ENCODE data around the gene SNTG2. TPM values are rescaled to one million over a fixed set of nuclear protein-coding genes. Genes with fewer than 3 reads are reported as not detected.
"Not testable (repeated sequence)": the region's sequence is repeated elsewhere in the genome, so short reads cannot be mapped to it uniquely, and the experiment has no call there.

Gene SNTG2
- total RNA-seq, 1 donor from 2014 or later = 11.8 TPM

- Histone ChIP-seq H3K27me3 (no peaks in the 10 kb centered on the region), H3K36me3 (no peaks in the 10 kb centered on the region), H3K4me3 (no peak overlapping the region), H3K9me3 (no peaks in the 10 kb centered on the region), H3K27ac (no peak overlapping the region), H3K4me1 (no peaks in the 10 kb centered on the region)
- intact Hi-C loops (cut with DNase I) = no loop called here
- TF ChIP-seq POLR2AphosphoS5 (IDR thresholded peaks at IDR 0.05; ENCODE audit: insufficient read depth in 1 of 2, low read depth in 1 of 2) (no peak), POLR2A (IDR thresholded peaks at IDR 0.05) (no peak), CTCF (IDR thresholded peaks at IDR 0.05) (no peak)
- no peak for DNase-seq (ENCODE audit: extremely low spot score in 2 of 2)
Measured at GRCh38 chr2:1223791-1224190, 273.1 kb downstream of the SNTG2 start.

- H3K4me3 ChIP-seq = no peak overlapping the region
- no peak for TF ChIP-seq POLR2A (IDR thresholded peaks at IDR 0.05)
- TF ChIP-seq POLR2AphosphoS5 (IDR thresholded peaks at IDR 0.05; ENCODE audit: insufficient read depth in 1 of 2, low read depth in 1 of 2) = no peak
- no peak for TF ChIP-seq CTCF (IDR thresholded peaks at IDR 0.05)
- no peak overlapping the region for H3K27ac ChIP-seq
- intact Hi-C loops (cut with DNase I) = no loop called here
- H3K4me1 ChIP-seq = no peaks in the 10 kb centered on the region
- H3K9me3 ChIP-seq = no peaks in the 10 kb centered on the region
- H3K27me3 ChIP-seq = no peaks in the 10 kb centered on the region
- H3K36me3 ChIP-seq = no peaks in the 10 kb centered on the region
- DNase-seq (ENCODE audit: extremely low spot score in 2 of 2) = no peak
Measured at GRCh38 chr2:1224901-1225300, 274.3 kb downstream of the SNTG2 start.

GRCh38 chr2:1226766-1227165 lies 276.1 kb downstream of the SNTG2 start:
- Histone ChIP-seq H3K27me3 (no peaks in the 10 kb centered on the region), H3K27ac (no peak overlapping the region), H3K36me3 (no peaks in the 10 kb centered on the region), H3K4me1 (no peaks in the 10 kb centered on the region), H3K9me3 (no peaks in the 10 kb centered on the region), H3K4me3 (no peak overlapping the region)
- TF ChIP-seq POLR2AphosphoS5 (IDR thresholded peaks at IDR 0.05; ENCODE audit: insufficient read depth in 1 of 2, low read depth in 1 of 2) (no peak), POLR2A (IDR thresholded peaks at IDR 0.05) (no peak)
- no peak for DNase-seq (ENCODE audit: extremely low spot score in 2 of 2)
- intact Hi-C loops (cut with DNase I) = no loop called here

- Histone ChIP-seq H3K36me3 (no peaks in the 10 kb centered on the region), H3K4me3 (no peak overlapping the region), H3K9me3 (no peaks in the 10 kb centered on the region), H3K27me3 (no peaks in the 10 kb centered on the region), H3K4me1 (no peaks in the 10 kb centered on the region), H3K27ac (no peak overlapping the region)
- no peak for DNase-seq (ENCODE audit: extremely low spot score in 2 of 2)
- intact Hi-C loops (cut with DNase I) = no loop called here
- TF ChIP-seq POLR2AphosphoS5 (IDR thresholded peaks at IDR 0.05; ENCODE audit: insufficient read depth in 1 of 2, low read depth in 1 of 2) (no peak), POLR2A (IDR thresholded peaks at IDR 0.05) (no peak), CTCF (IDR thresholded peaks at IDR 0.05) (no peak)
Measured at GRCh38 chr2:1227274-1227900, 276.7 kb downstream of the SNTG2 start.

- intact Hi-C loops (cut with DNase I); H3K4me1 ChIP-seq; DNase-seq (ENCODE audit: extremely low spot score in 2 of 2); H3K4me3 ChIP-seq; H3K27ac ChIP-seq; H3K36me3 ChIP-seq; H3K27me3 ChIP-seq; H3K9me3 ChIP-seq: not testable (repeated sequence)
Measured at GRCh38 chr2:1229596-1229995, 278.9 kb downstream of the SNTG2 start.

GRCh38 chr2:1230155-1230893 lies 279.7 kb downstream of the SNTG2 start:
- Histone ChIP-seq H3K9me3 (no peaks in the 10 kb centered on the region), H3K27me3 (no peaks in the 10 kb centered on the region), H3K4me3 (no peak overlapping the region), H3K27ac (no peak overlapping the region), H3K36me3 (no peaks in the 10 kb centered on the region), H3K4me1 (no peaks in the 10 kb centered on the region)
- no peak for TF ChIP-seq CTCF (IDR thresholded peaks at IDR 0.05)
- TF ChIP-seq POLR2AphosphoS5 (IDR thresholded peaks at IDR 0.05; ENCODE audit: insufficient read depth in 1 of 2, low read depth in 1 of 2) = no peak
- no peak for TF ChIP-seq POLR2A (IDR thresholded peaks at IDR 0.05)
- intact Hi-C loops (cut with DNase I) = no loop called here
- no peak for DNase-seq (ENCODE audit: extremely low spot score in 2 of 2)
